MCF 10A (cell line): Measurements from ENCODE around the gene DZIP3. TPM values are rescaled to one million over a fixed set of nuclear protein-coding genes. Genes with fewer than 3 reads are reported as not detected.

Experiments
- BruUV-seq: library from RNA; stranded (reverse); fragments of 400-500 nt; replicated peaks from 2 replicates; lab custom pipeline; 2021; lab: Mats Ljungman, UMichigan
- CTCF ChIA-PET: fragments of 300-600 bp; sonication (Branson Sonifier 250); formaldehyde crosslinking; extraction: SDS; loops from one replicate; lab custom pipeline; 2021; ENCODE audit warnings: antibody characterized with exemption, inconsistent platforms; lab: Yijun Ruan, JAX
- POLR2A ChIA-PET: fragments of 300-600, 350-650 bp; sonication (Branson Sonifier 250); formaldehyde crosslinking; extraction: SDS; loops from one replicate; lab custom pipeline; 2020; ENCODE audit warnings: antibody characterized with exemption, inconsistent platforms; lab: Yijun Ruan, JAX
- DNase-seq: peaks from one replicate; pipeline ENCODE4 v3.0.0-alpha.2; 2018; ENCODE audit not compliant: unreplicated experiment
- H3K27ac Mint-ChIP-seq: one replicate; pipeline ENCODE4 v1.8.0; 2022; ENCODE audit warnings: mild to moderate bottlenecking, low read depth, mixed read lengths; ENCODE audit not compliant: unreplicated experiment
- H3K27me3 Mint-ChIP-seq: one replicate; pipeline ENCODE4 v1.8.0; 2022; ENCODE audit warnings: mixed read lengths; ENCODE audit not compliant: insufficient read depth, unreplicated experiment
- H3K36me3 Mint-ChIP-seq: one replicate; pipeline ENCODE4 v1.8.0; 2022; ENCODE audit warnings: mild to moderate bottlenecking, moderate library complexity, mixed read lengths; ENCODE audit not compliant: insufficient read depth, unreplicated experiment
- H3K4me1 Mint-ChIP-seq: one replicate; pipeline ENCODE4 v1.8.0; 2022; ENCODE audit warnings: mixed read lengths; ENCODE audit not compliant: insufficient read depth, unreplicated experiment
- H3K4me3 Mint-ChIP-seq: one replicate; pipeline ENCODE4 v1.8.0; 2022; ENCODE audit warnings: mild to moderate bottlenecking, moderate library complexity, mixed read lengths; ENCODE audit not compliant: unreplicated experiment
- H3K9me3 Mint-ChIP-seq: one replicate; pipeline ENCODE4 v1.8.0; 2022; ENCODE audit warnings: mixed read lengths; ENCODE audit not compliant: unreplicated experiment
- CTCF ChIP-seq: fragments of 200-600 bp; IDR thresholded peaks from one replicate; pipeline ENCODE4 v1.8.0; 2022; ENCODE audit warnings: antibody characterized with exemption, mild to moderate bottlenecking; ENCODE audit not compliant: unreplicated experiment
- intact Hi-C: fragments of 100-400 bp; cut with micrococcal nuclease; formaldehyde crosslinking; loops from 2 replicates; pipeline ENCODE4 v1.14.1; 2022
- total RNA-seq: library from RNA; stranded (reverse); gene quantifications from 2 replicates; pipeline ENCODE4 v1.2.3, GENCODE V29; 2022

DZIP3 gene
- total RNA-seq, 1 experiment from 2014 or later = 10.1 TPM

GRCh38 chr3:108603691-108604090, 14.2 kb downstream of the DZIP3 start:
- H3K9me3 Mint-ChIP-seq = no peaks in the 10 kb centered on the region
- DNase-seq = no peak
- H3K36me3 Mint-ChIP-seq = no peaks in the 10 kb centered on the region
- POLR2A ChIA-PET = interaction anchor here (0.7 to 1.5 kb wide), 2 partner anchors 14 to 590 kb away, joined by 3 to 6 read pairs; partner anchors contain the start of gene DZIP3
- H3K27ac Mint-ChIP-seq = no peak overlapping the region
- intact Hi-C loops = no loop called here
- TF ChIP-seq CTCF = no peak
- no peaks in the 10 kb centered on the region for H3K4me1 Mint-ChIP-seq
- no peak overlapping the region for H3K4me3 Mint-ChIP-seq
- H3K27me3 Mint-ChIP-seq = no peaks in the 10 kb centered on the region
- no TSS peak for BruUV-seq
- CTCF ChIA-PET = no interaction called here

GRCh38 chr3:108605028-108605427, 15.5 kb downstream of the DZIP3 start:
- CTCF ChIA-PET = no interaction called here

GRCh38 chr3:108605491-108605890, 16.0 kb downstream of the DZIP3 start:
- Mint-ChIP-seq H3K27ac (no peak overlapping the region), H3K27me3 (no peaks in the 10 kb centered on the region), H3K36me3 (no peaks in the 10 kb centered on the region), H3K4me3 (no peak overlapping the region), H3K9me3 (no peaks in the 10 kb centered on the region), H3K4me1 (no peaks in the 10 kb centered on the region)
- no peak for DNase-seq
- no peak for TF ChIP-seq CTCF
- CTCF ChIA-PET = no interaction called here
- BruUV-seq = no TSS peak
- POLR2A ChIA-PET = interaction anchor here (0.9 kb wide), 1 partner anchor 14 kb away, joined by 3 read pairs; no protein-coding TSS in a partner anchor
- intact Hi-C loops = no loop called here

More at GRCh38 chr3:108605028-108605427, 15.5 kb downstream of the DZIP3 start:
- no peak overlapping the region for H3K4me3 Mint-ChIP-seq
- no peak for TF ChIP-seq CTCF
- no peaks in the 10 kb centered on the region for H3K9me3 Mint-ChIP-seq
- H3K27me3 Mint-ChIP-seq = no peaks in the 10 kb centered on the region
- BruUV-seq = no TSS peak
- no peak overlapping the region for H3K27ac Mint-ChIP-seq
- H3K4me1 Mint-ChIP-seq = no peaks in the 10 kb centered on the region
- POLR2A ChIA-PET = interaction anchor here (1.5 kb wide), 1 partner anchor 15 kb away, joined by 6 read pairs; the partner anchor contains the start of gene DZIP3
- no peak for DNase-seq
- intact Hi-C loops = no loop called here
- H3K36me3 Mint-ChIP-seq = no peaks in the 10 kb centered on the region

GRCh38 chr3:108608750-108609149, 19.2 kb downstream of the DZIP3 start:
- no TSS peak for BruUV-seq

More at GRCh38 chr3:108608750-108609149, 19.2 kb downstream of the DZIP3 start:
- intact Hi-C loops = no loop called here
- TF ChIP-seq CTCF = no peak
- H3K27me3 Mint-ChIP-seq = no peaks in the 10 kb centered on the region
- H3K36me3 Mint-ChIP-seq = no peaks in the 10 kb centered on the region
- H3K4me3 Mint-ChIP-seq = no peak overlapping the region
- ChIA-PET POLR2A (no interaction called here), CTCF (no interaction called here)
- H3K4me1 Mint-ChIP-seq = no peaks in the 10 kb centered on the region
- DNase-seq = no peak
- no peaks in the 10 kb centered on the region for H3K9me3 Mint-ChIP-seq
- no peak overlapping the region for H3K27ac Mint-ChIP-seq
